GM12878 (cell line): Measurements from ENCODE around the gene SHOC2. TPM values are rescaled to one million over a fixed set of nuclear protein-coding genes. Genes with fewer than 3 reads are reported as not detected.
A peak's percentile ranks its signal among the peaks of the same experiment; 100 is the strongest.

Experiments used
- ATAC-seq: fragments of 200-7000 bp; cut with Tn5 transposase; 3 replicates; pipeline ENCODE4 v1.9.1; 2020; ENCODE audit warnings: mild to moderate bottlenecking, moderate library complexity
- BruUV-seq: library from RNA; stranded (reverse); fragments of 400-500 nt; replicated peaks from 2 replicates; lab custom pipeline; 2021; lab: Mats Ljungman, UMichigan
- CTCF ChIA-PET: fragments of 300-600 bp; sonication (Branson Sonifier 250); formaldehyde crosslinking; extraction: SDS; loops from one replicate; lab custom pipeline; 2021; ENCODE audit warnings: inconsistent platforms; lab: Yijun Ruan, JAX
- POLR2A ChIA-PET: fragments of 350-600 bp; formaldehyde crosslinking; extraction: SDS; loops from one replicate; lab custom pipeline; 2021; ENCODE audit warnings: inconsistent platforms; lab: Charles Lee
- RAD21 ChIA-PET: fragments of 300-600 bp; sonication (Branson Sonifier 250); formaldehyde crosslinking; loops from one replicate; lab custom pipeline; 2023; ENCODE audit warnings: antibody characterized with exemption; ENCODE audit not compliant: unreplicated experiment; lab: Charles Lee
- SMC1A ChIA-PET: fragments of 300-600 bp; sonication (Branson Sonifier 250); formaldehyde crosslinking; loops from one replicate; lab custom pipeline; 2023; ENCODE audit not compliant: unreplicated experiment, uncharacterized antibody; lab: Charles Lee
- DNase-seq: peaks from one replicate; pipeline ENCODE4 v3.0.0-alpha.2; 2011; ENCODE audit warnings: low read depth, low spot score
- FAIRE-seq: peaks from 3 replicates; lab custom pipeline; 2011; peaks lifted over from hg19 to GRCh38; lab: Jason Lieb, UNC
- H2AFZ ChIP-seq: 2 replicates; pipeline ENCODE4 v1.6.0; 2011; ENCODE audit warnings: low read depth, low read length, control low read depth; ENCODE audit not compliant: control insufficient read depth
- H3K27ac ChIP-seq: 2 replicates; pipeline ENCODE4 v1.5.1; 2011; ENCODE audit warnings: control low read depth; ENCODE audit not compliant: control insufficient read depth, insufficient read depth
- H3K27me3 ChIP-seq, 2 experiments: replicated peaks in 1 of 2; 2 replicates each; pipeline versions ENCODE4 v1.6.0 to v1.6.1; 2011; ENCODE audit warnings: low read length in 1 of 2; ENCODE audit not compliant: control insufficient read depth in 2 of 2, insufficient read depth in 2 of 2
- H3K36me3 ChIP-seq, 2 experiments: 2 replicates each; pipeline ENCODE4 v1.5.1; 2011; ENCODE audit warnings: low read length in 1 of 2; ENCODE audit not compliant: control insufficient read depth in 2 of 2, insufficient read depth in 2 of 2
- H3K4me1 ChIP-seq: 2 replicates; pipeline ENCODE4 v1.6.1; 2011; ENCODE audit warnings: mild to moderate bottlenecking, low read length, moderate library complexity, mixed read lengths; ENCODE audit not compliant: control insufficient read depth, insufficient read depth
- H3K4me2 ChIP-seq: 2 replicates; pipeline ENCODE4 v1.6.0; 2011; ENCODE audit warnings: control low read depth; ENCODE audit not compliant: control insufficient read depth, insufficient read depth
- H3K4me3 ChIP-seq: fragments of 200-600 bp; sonication (generic); 2 replicates; pipeline ENCODE4 v1.5.1; 2016
- H3K79me2 ChIP-seq: 2 replicates; pipeline ENCODE4 v1.6.0; 2011; ENCODE audit warnings: low read length; ENCODE audit not compliant: control insufficient read depth, insufficient read depth
- H3K9ac ChIP-seq: 2 replicates; pipeline ENCODE4 v1.8.0; 2011; ENCODE audit warnings: low read length, control low read depth, mixed read lengths; ENCODE audit not compliant: control insufficient read depth, insufficient read depth
- H3K9me3 ChIP-seq: replicated peaks from 3 replicates; pipeline ENCODE4 v1.5.1; 2011; ENCODE audit warnings: mild to moderate bottlenecking, low read length; ENCODE audit not compliant: control insufficient read depth, insufficient read depth
- H4K20me1 ChIP-seq: 2 replicates; pipeline ENCODE4 v1.6.0; 2011; ENCODE audit not compliant: control insufficient read depth, insufficient read depth
- CBX5 ChIP-seq: sonication (generic); IDR thresholded peaks from 2 replicates; pipeline ENCODE4 v1.6.1; 2016; ENCODE audit warnings: low read depth, moderate library complexity, mild to moderate bottlenecking, inconsistent platforms
- CHD4 ChIP-seq: fragments of 200-600 bp; sonication (generic); IDR thresholded peaks from 2 replicates; pipeline ENCODE4 v1.6.1; 2016; ENCODE audit warnings: mild to moderate bottlenecking
- FOXM1 ChIP-seq: IDR thresholded peaks from 2 replicates; pipeline ENCODE4 v1.6.1; 2012; ENCODE audit warnings: low read depth, mild to moderate bottlenecking, inconsistent platforms, low read length, moderate library complexity
- GABPA ChIP-seq: IDR thresholded peaks from 2 replicates; pipeline ENCODE4 v1.6.1; 2014; ENCODE audit warnings: antibody characterized with exemption, low read depth, mild to moderate bottlenecking, inconsistent platforms
- KLF5 ChIP-seq: fragments of 450-650 bp; IDR thresholded peaks from 2 replicates; pipeline ENCODE4 v1.6.1; 2014; ENCODE audit warnings: mild to moderate bottlenecking; ENCODE audit not compliant: partially characterized antibody
- ZBTB40 ChIP-seq: fragments of 450-650 bp; IDR thresholded peaks from 2 replicates; pipeline ENCODE4 v1.6.1; 2016; ENCODE audit warnings: mild to moderate bottlenecking, moderate library complexity, borderline replicate concordance
- WGBS: methylation state at CpG from one replicate; pipeline ENCODE4 v1.1.6; 2016; ENCODE audit warnings: low lambda C conversion rate; ENCODE audit not compliant: insufficient replicate concordance, insufficient coverage; ENCODE audit errors: missing lambda C conversion rate; 5-methylcytosine and 5-hydroxymethylcytosine counted together
- in situ Hi-C: fragments of 300-500 bp; cut with MboI; formaldehyde crosslinking; loops from 9 replicates; pipeline ENCODE4 v1.14.3; 2018; ENCODE audit warnings: mixed read lengths
- intact Hi-C: fragments of 100-400 bp; cut with micrococcal nuclease; formaldehyde crosslinking; loops from one replicate; pipeline ENCODE4 v1.14.2; 2022; ENCODE audit not compliant: unreplicated experiment
- polyA plus RNA-seq, 11 experiments: library from polyadenylated mRNA; depleted of rRNA in 4 of 11; unstranded in 6 of 11; stranded (reverse) in 5 of 11; fragments of >200 nt; fragmentation: Nextera tagmentation in 4 of 11; fragmentation: Illumina TruSeq in 1 of 11; extraction: Ambion mirVana in 4 of 11; extraction: Trizol in 1 of 11; gene quantifications; 1 replicate in 1 of 11; 2 replicates in 10 of 11; pipeline versions ENCODE4 v1.2.1 to v1.2.3, GENCODE V29; 2011 to 2016; ENCODE audit warnings: inconsistent platforms in 2 of 11, missing spikeins in 2 of 11, low read depth in 1 of 11
- total RNA-seq, 4 experiments: library from RNA; depleted of rRNA in 3 of 4; stranded (reverse); fragments of >200 nt in 3 of 4; fragmentation: Illumina TruSeq in 1 of 4; extraction: Trizol in 1 of 4; gene quantifications; 2 replicates each; pipeline versions ENCODE4 v1.2.1 to v1.2.3, GENCODE V29; 2013 to 2021

The SHOC2 gene
- total and polyA plus RNA-seq, 10 of the 15 experiments (the other 5 are each of a cell fraction or from before 2014, with no cell fraction given), result 24.8 to 65.3 (median 42.6) TPM

DNA sequence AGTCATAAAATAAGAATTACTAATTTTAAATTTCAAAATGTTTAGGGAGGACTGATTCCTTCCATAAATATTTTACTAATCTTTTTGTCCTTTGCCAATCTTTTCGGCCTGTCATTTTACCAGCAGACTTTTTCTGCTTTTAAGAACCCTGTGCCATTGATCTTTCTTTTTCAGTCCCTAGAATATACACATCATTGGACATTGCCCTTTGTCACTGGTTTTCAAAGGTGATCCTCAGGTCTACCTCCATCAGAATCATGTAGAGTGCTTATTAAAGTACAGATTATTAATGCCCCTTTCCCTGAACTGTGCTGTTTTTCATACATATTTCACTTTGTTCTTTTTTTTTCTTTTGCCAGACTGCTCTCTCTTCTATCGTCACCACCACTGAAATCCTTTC lies 43.8 kb downstream of the SHOC2 start:
- Histone ChIP-seq H3K79me2 (peaks cover 92% of the 10 kb centered on the region), H3K4me3 (no peak overlapping the region), H3K4me2 (no peak overlapping the region), H3K9ac (no peak overlapping the region), H2AFZ (no peak overlapping the region), H3K4me1 (peaks cover 6% of the 10 kb centered on the region; the same call in 1 of the 2 replicates), H3K27me3 (no peaks in the 10 kb centered on the region), H4K20me1 (no peaks in the 10 kb centered on the region), H3K9me3 (no peaks in the 10 kb centered on the region; the same call in none of the 3 replicates)
- ChIA-PET POLR2A (interaction anchor here (0.7 to 1.3 kb wide), 2 partner anchors 14 to 43 kb away, joined by 3 read pairs; no protein-coding TSS in a partner anchor), RAD21 (interaction anchor here (1.6 kb wide), 1 partner anchor 35 kb away, joined by 4 read pairs; no protein-coding TSS in a partner anchor), SMC1A (interaction anchor here (1.0 to 6.4 kb wide), 11 partner anchors 13 to 255 kb away, joined by 3 to 31 read pairs (median 5); partner anchors contain the start of genes BBIP1 and SHOC2), CTCF (interaction anchor here (2.7 kb wide), 1 partner anchor 14 kb away, joined by 12 read pairs; no protein-coding TSS in a partner anchor)
- intact Hi-C loops, result no loop called here
- in situ Hi-C loops, result no loop called here
- no peak for DNase-seq
- BruUV-seq, result no TSS peak
- 96% methylated on average over 2 of the region's 2 CpGs for WGBS
- no peak for ATAC-seq
- TF ChIP-seq CBX5, result no peak
- TF ChIP-seq GABPA, result no peak
- TF ChIP-seq KLF5, result no peak
- no peak for TF ChIP-seq FOXM1
- TF ChIP-seq, all 136 proteins: peak for 0
- Histone ChIP-seq H3K27ac (no peak overlapping the region), H3K36me3 (peaks cover 0 to 10% of the 10 kb centered on the region in 2 experiments; a peak in 2 of 4 replicates)
- no peak for FAIRE-seq

DNA sequence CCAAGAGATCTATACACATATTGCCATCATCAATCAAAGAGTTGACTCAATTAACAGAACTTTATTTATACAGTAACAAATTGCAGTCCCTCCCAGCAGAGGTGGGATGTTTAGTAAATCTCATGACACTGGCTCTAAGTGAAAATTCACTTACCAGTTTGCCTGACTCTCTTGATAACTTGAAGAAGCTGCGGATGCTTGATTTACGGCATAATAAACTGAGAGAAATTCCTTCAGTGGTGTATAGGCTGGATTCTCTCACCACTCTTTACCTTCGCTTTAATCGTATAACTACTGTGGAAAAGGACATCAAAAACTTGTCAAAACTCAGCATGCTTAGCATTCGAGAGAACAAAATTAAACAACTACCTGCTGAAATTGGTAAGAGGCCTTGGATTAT lies 45.3 kb downstream of the SHOC2 start:
- BruUV-seq, result no TSS peak
- Histone ChIP-seq H3K36me3 (peaks cover 0 to 10% of the 10 kb centered on the region in 2 experiments; a peak in 2 of 4 replicates), H3K27ac (no peak overlapping the region), H2AFZ (no peak overlapping the region), H3K9ac (no peak overlapping the region), H3K4me1 (peaks cover 6% of the 10 kb centered on the region; the same call in 1 of the 2 replicates), H3K27me3 (no peaks in the 10 kb centered on the region), H4K20me1 (no peaks in the 10 kb centered on the region), H3K9me3 (no peaks in the 10 kb centered on the region; the same call in none of the 3 replicates), H3K79me2 (peaks cover 88% of the 10 kb centered on the region), H3K4me2 (no peak overlapping the region), H3K4me3 (no peak overlapping the region)
- intact Hi-C loops, result no loop called here
- FAIRE-seq, result no peak
- ChIA-PET POLR2A (interaction anchor here (0.9 kb wide), 1 partner anchor 12 kb away, joined by 3 read pairs; no protein-coding TSS in a partner anchor), CTCF (no interaction called here), SMC1A (interaction anchor here (1.3 to 6.4 kb wide), 2 partner anchors 28 to 37 kb away, joined by 3 to 31 read pairs; no protein-coding TSS in a partner anchor), RAD21 (no interaction called here)
- TF ChIP-seq CHD4, result no peak
- TF ChIP-seq ZBTB40, result 0 out of 2 replicates have a peak, but pooled peaks have one; percentile 13
- in situ Hi-C loops, result no loop called here
- no peak for ATAC-seq
- WGBS, result 100% methylated on average over 5 of the region's 5 CpGs
- DNase-seq, result no peak
